ENCODE results near the gene ANGPT4.

ANGPT4 gene

DNA sequence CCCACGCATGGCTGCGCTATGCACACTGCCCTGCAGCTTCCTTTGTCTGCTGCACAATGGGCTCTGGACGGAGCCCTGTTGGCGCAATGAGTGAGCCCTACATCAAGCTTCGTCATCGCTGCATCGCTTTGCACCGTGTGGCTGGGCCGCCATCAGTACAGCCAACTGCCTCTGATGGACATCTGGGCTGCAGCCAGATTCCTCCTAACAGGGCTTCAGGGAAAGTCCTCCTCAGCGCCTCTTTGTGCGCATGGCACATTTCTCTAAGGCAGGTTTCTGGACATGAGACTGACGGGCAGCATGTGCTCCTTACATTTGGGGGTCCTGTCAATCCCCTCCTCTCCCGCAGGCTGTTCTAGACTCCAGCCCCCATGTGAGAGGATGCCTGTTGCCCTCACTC lies 29.7 kb upstream of the ANGPT4 start:
- Histone ChIP-seq H3K36me3 (replicated peaks; ENCODE audit: low read depth, low read length) (no peaks in the 10 kb centered on the region), H3K27ac (ENCODE audit: low read length) (no peak overlapping the region), H3K4me1 (ENCODE audit: low read length) (no peaks in the 10 kb centered on the region), H3K27me3 (ENCODE audit: low read depth, low read length) (peaks cover 9% of the 10 kb centered on the region; the same call in 1 of the 2 replicates), H4K20me1 (ENCODE audit: insufficient read depth, low read length) (no peaks in the 10 kb centered on the region), H3K79me2 (ENCODE audit: low read length) (no peaks in the 10 kb centered on the region), H3K9me3 (ENCODE audit: insufficient read depth, low read length) (no peaks in the 10 kb centered on the region), H3K4me3 (ENCODE audit: low read length) (no peak overlapping the region), H3K4me2 (ENCODE audit: low read length) (no peak overlapping the region), H3K9ac (ENCODE audit: low read length) (no peak overlapping the region), H2AFZ (ENCODE audit: low read depth, low read length) (no peak overlapping the region)
- TF ChIP-seq CTCF (IDR thresholded peaks at IDR 0.05; ENCODE audit: low read depth, low read length) = no peak

GRCh38 chr20:944774-945410 lies 28.8 kb upstream of the ANGPT4 start:
- Histone ChIP-seq H3K27me3 (ENCODE audit: low read depth, low read length) (peaks cover 9% of the 10 kb centered on the region; the same call in 1 of the 2 replicates), H3K9ac (ENCODE audit: low read length) (no peak overlapping the region), H3K36me3 (replicated peaks; ENCODE audit: low read depth, low read length) (no peaks in the 10 kb centered on the region), H3K79me2 (ENCODE audit: low read length) (no peaks in the 10 kb centered on the region), H3K4me3 (ENCODE audit: low read length) (no peak overlapping the region), H3K4me1 (ENCODE audit: low read length) (no peaks in the 10 kb centered on the region), H3K27ac (ENCODE audit: low read length) (no peak overlapping the region), H3K4me2 (ENCODE audit: low read length) (no peak overlapping the region), H2AFZ (ENCODE audit: low read depth, low read length) (no peak overlapping the region), H3K9me3 (ENCODE audit: insufficient read depth, low read length) (no peaks in the 10 kb centered on the region), H4K20me1 (ENCODE audit: insufficient read depth, low read length) (no peaks in the 10 kb centered on the region)
- no peak for TF ChIP-seq CTCF (IDR thresholded peaks at IDR 0.05; ENCODE audit: low read depth, low read length)
- no peak for TF ChIP-seq EZH2phosphoT487 (IDR thresholded peaks at IDR 0.05; ENCODE audit: low read depth)

- Histone ChIP-seq H2AFZ (ENCODE audit: low read depth, low read length) (no peak overlapping the region), H3K27ac (ENCODE audit: low read length) (no peak overlapping the region), H3K9ac (ENCODE audit: low read length) (no peak overlapping the region), H3K79me2 (ENCODE audit: low read length) (no peaks in the 10 kb centered on the region), H3K27me3 (ENCODE audit: low read depth, low read length) (peaks cover 9% of the 10 kb centered on the region; the same call in 1 of the 2 replicates), H3K4me2 (ENCODE audit: low read length) (no peak overlapping the region), H3K4me3 (ENCODE audit: low read length) (no peak overlapping the region), H4K20me1 (ENCODE audit: insufficient read depth, low read length) (no peaks in the 10 kb centered on the region), H3K9me3 (ENCODE audit: insufficient read depth, low read length) (no peaks in the 10 kb centered on the region), H3K36me3 (replicated peaks; ENCODE audit: low read depth, low read length) (no peaks in the 10 kb centered on the region), H3K4me1 (ENCODE audit: low read length) (no peaks in the 10 kb centered on the region)
- TF ChIP-seq CTCF (IDR thresholded peaks at IDR 0.05; ENCODE audit: low read depth, low read length) (no peak), EZH2phosphoT487 (IDR thresholded peaks at IDR 0.05; ENCODE audit: low read depth) (no peak)
Measured at GRCh38 chr20:944148-944547, 28.0 kb upstream of the ANGPT4 start.

GRCh38 chr20:942611-943010 lies 26.5 kb upstream of the ANGPT4 start:
- TF ChIP-seq EZH2phosphoT487 (IDR thresholded peaks at IDR 0.05; ENCODE audit: low read depth) = no peak
- TF ChIP-seq CTCF (IDR thresholded peaks at IDR 0.05; ENCODE audit: low read depth, low read length) = no peak
- 0 out of 2 replicates have a peak, but pooled peaks cover 4% of the 10 kb centered on the region for H3K27me3 ChIP-seq (ENCODE audit: low read depth, low read length)
- H3K79me2 ChIP-seq (ENCODE audit: low read length) = no peaks in the 10 kb centered on the region
- no peak overlapping the region for H2AFZ ChIP-seq (ENCODE audit: low read depth, low read length)
- H3K9me3 ChIP-seq (ENCODE audit: insufficient read depth, low read length) = no peaks in the 10 kb centered on the region
- no peak overlapping the region for H3K27ac ChIP-seq (ENCODE audit: low read length)
- H3K9ac ChIP-seq (ENCODE audit: low read length) = no peak overlapping the region
- no peak overlapping the region for H3K4me2 ChIP-seq (ENCODE audit: low read length)
- no peaks in the 10 kb centered on the region for H3K36me3 ChIP-seq (replicated peaks; ENCODE audit: low read depth, low read length)
- no peak overlapping the region for H3K4me3 ChIP-seq (ENCODE audit: low read length)
- H3K4me1 ChIP-seq (ENCODE audit: low read length) = no peaks in the 10 kb centered on the region
- no peaks in the 10 kb centered on the region for H4K20me1 ChIP-seq (ENCODE audit: insufficient read depth, low read length)
